ENCODE data around the gene GLCE. TPM values are rescaled to one million over a fixed set of nuclear protein-coding genes. Genes with fewer than 3 reads are reported as not detected.

Gene GLCE
- total RNA-seq, 4 donors from 2014 or later, result 20.4 to 26.1 (median 22.9) TPM

GRCh38 chr15:69118089-69118488 is 42.3 kb upstream of the GLCE start:
- peaks cover 0 to 60% (median 28%) of the 10 kb centered on the region in 3 donors for H3K4me1 ChIP-seq
- H3K4me3 ChIP-seq, result no peak overlapping the region
- TF ChIP-seq POLR2A (IDR thresholded peaks at IDR 0.05), result no peak
- TF ChIP-seq, protein P1, sequence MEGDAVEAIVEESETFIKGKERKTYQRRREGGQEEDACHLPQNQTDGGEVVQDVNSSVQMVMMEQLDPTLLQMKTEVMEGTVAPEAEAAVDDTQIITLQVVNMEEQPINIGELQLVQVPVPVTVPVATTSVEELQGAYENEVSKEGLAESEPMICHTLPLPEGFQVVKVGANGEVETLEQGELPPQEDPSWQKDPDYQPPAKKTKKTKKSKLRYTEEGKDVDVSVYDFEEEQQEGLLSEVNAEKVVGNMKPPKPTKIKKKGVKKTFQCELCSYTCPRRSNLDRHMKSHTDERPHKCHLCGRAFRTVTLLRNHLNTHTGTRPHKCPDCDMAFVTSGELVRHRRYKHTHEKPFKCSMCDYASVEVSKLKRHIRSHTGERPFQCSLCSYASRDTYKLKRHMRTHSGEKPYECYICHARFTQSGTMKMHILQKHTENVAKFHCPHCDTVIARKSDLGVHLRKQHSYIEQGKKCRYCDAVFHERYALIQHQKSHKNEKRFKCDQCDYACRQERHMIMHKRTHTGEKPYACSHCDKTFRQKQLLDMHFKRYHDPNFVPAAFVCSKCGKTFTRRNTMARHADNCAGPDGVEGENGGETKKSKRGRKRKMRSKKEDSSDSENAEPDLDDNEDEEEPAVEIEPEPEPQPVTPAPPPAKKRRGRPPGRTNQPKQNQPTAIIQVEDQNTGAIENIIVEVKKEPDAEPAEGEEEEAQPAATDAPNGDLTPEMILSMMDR (IDR thresholded peaks at IDR 0.05), result no peak
- intact Hi-C loops (cut with DNase I), result no loop called here
- H3K36me3 ChIP-seq, result no peaks in the 10 kb centered on the region
- DNase-seq, result no peak
- H3K27ac ChIP-seq, result peak overlapping the region in 2 of 4 donors; percentile 28 to 35
- 20 to 43% methylated on average over 2 to 4 of the region's 4 CpGs for WGBS, 2 donors
- no peaks in the 10 kb centered on the region for H3K9me3 ChIP-seq
- peaks cover 0 to 15% (median 0%) of the 10 kb centered on the region in 4 donors for H3K27me3 ChIP-seq

- H3K4me1 ChIP-seq, result peaks cover 0 to 52% (median 21%) of the 10 kb centered on the region in 3 donors
- H3K27ac ChIP-seq, result no peak overlapping the region
- no peak overlapping the region for H3K4me3 ChIP-seq
- TF ChIP-seq, protein P1 (IDR thresholded peaks at IDR 0.05), result no peak
- no peak for TF ChIP-seq POLR2A (IDR thresholded peaks at IDR 0.05)
- WGBS, 2 donors, result 82 to 88% methylated on average over 1 to 2 of the region's 2 CpGs
- H3K27me3 ChIP-seq, result peaks cover 0 to 15% (median 0%) of the 10 kb centered on the region in 4 donors
- no peak for DNase-seq
- intact Hi-C loops (cut with DNase I), result no loop called here
- H3K36me3 ChIP-seq, result no peaks in the 10 kb centered on the region
- no peaks in the 10 kb centered on the region for H3K9me3 ChIP-seq
These were observed 41.4 kb upstream of the GLCE start for GRCh38 chr15:69119001-69119400.

GRCh38 chr15:69119683-69120395 is 40.6 kb upstream of the GLCE start:
- intact Hi-C loops (cut with DNase I), result no loop called here
- peaks cover 0 to 44% (median 15%) of the 10 kb centered on the region in 3 donors for H3K4me1 ChIP-seq
- no peak overlapping the region for H3K4me3 ChIP-seq
- peaks cover 0 to 11% (median 0%) of the 10 kb centered on the region in 4 donors for H3K27me3 ChIP-seq
- DNase-seq, result no peak
- H3K27ac ChIP-seq, result no peak overlapping the region
- H3K9me3 ChIP-seq, result no peaks in the 10 kb centered on the region
- WGBS, 2 donors, result 52 to 64% methylated on average over 3 to 4 of the region's 5 CpGs
- no peak for TF ChIP-seq POLR2A (IDR thresholded peaks at IDR 0.05)
- TF ChIP-seq, protein P1 (IDR thresholded peaks at IDR 0.05), result no peak
- H3K36me3 ChIP-seq, result no peaks in the 10 kb centered on the region

- intact Hi-C loops (cut with DNase I), result no loop called here
- 91 to 92% methylated on average over 3 of the region's 3 CpGs for WGBS, 2 donors
- Histone ChIP-seq H3K9me3 (no peaks in the 10 kb centered on the region), H3K4me3 (no peak overlapping the region), H3K27me3 (peaks cover 0 to 2% (median 0%) of the 10 kb centered on the region in 4 donors), H3K36me3 (no peaks in the 10 kb centered on the region), H3K27ac (no peak overlapping the region), H3K4me1 (peaks cover under 1 to 42% (median 15%) of the 10 kb centered on the region in 3 donors)
- DNase-seq, result no peak
- TF ChIP-seq POLR2A (IDR thresholded peaks at IDR 0.05), result no peak
- TF ChIP-seq, protein P1 (IDR thresholded peaks at IDR 0.05), result no peak
These were observed 39.7 kb upstream of the GLCE start for GRCh38 chr15:69120732-69121131.

DNA sequence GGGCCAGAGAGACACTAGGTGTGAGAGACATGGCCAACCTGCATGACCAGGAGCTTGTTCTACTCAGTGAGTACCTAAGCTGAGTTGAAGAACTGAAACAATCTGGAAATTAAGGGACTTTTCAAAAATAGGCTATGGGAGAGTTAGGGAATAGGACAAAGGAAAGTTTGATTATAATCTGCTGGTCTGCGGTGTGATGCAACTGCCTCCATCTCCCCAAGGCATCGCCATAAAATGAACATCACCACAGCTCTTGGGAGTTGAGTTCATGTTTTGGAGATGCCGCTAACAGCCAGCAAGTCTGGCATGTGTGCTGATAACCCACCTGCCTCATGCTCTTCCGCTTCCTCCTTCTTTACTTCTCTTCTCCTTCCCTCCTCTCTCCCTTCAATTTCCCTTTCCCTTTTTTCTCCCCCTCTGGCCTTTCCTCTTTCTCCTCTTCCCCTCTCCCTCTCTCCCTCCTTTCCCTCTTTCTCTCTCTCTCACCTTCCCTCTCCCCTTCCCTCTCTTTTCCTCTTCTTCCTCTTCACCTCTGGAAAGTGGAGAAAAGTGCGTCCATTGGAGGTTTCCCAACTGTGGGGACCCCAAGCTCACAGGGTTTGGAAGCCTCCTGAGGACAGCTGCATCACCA is 39.1 kb upstream of the GLCE start:
- no peaks in the 10 kb centered on the region for H3K27me3 ChIP-seq
- 91 to 98% methylated on average over 5 of the region's 5 CpGs for WGBS, 2 donors
- TF ChIP-seq, protein P1 (IDR thresholded peaks at IDR 0.05), result no peak
- TF ChIP-seq POLR2A (IDR thresholded peaks at IDR 0.05), result no peak
- DNase-seq, result no peak
- no peaks in the 10 kb centered on the region for H3K36me3 ChIP-seq
- no peak overlapping the region for H3K4me3 ChIP-seq
- H3K4me1 ChIP-seq, result peaks cover 3 to 47% (median 15%) of the 10 kb centered on the region in 3 donors
- H3K27ac ChIP-seq, result no peak overlapping the region
- intact Hi-C loops (cut with DNase I), result no loop called here
- no peaks in the 10 kb centered on the region for H3K9me3 ChIP-seq

All from esophagus squamous epithelium (tissue), 5 donors.